IMR-90 (cell line): ENCODE data around the gene ZNF133.
A peak's percentile ranks its signal among the peaks of the same experiment; 100 is the strongest.

ENCODE experiments used
- CTCF ChIP-seq: conservative IDR thresholded peaks from 2 replicates; pipeline ENCODE4 v1.5.1; 2012; ENCODE audit warnings: mild to moderate bottlenecking, low read depth, low read length, improper control_type of control experiment
- MAFK ChIP-seq: IDR thresholded peaks from 2 replicates; pipeline ENCODE4 v1.6.1; 2012; ENCODE audit warnings: low read depth, low read length, improper control_type of control experiment
- USF2 ChIP-seq: fragments of 150-350 bp; IDR thresholded peaks from 2 replicates; pipeline ENCODE4 v1.6.1; 2017; ENCODE audit warnings: mild to moderate bottlenecking, antibody characterized with exemption, low read length, low read depth

GRCh38 chr20:18276821-18277220 lies 11.5 kb upstream of the ZNF133 start:
- TF ChIP-seq MAFK (no peak), CTCF (peak; percentile 86), USF2 (no peak)
